ENCODE measurements around the gene ASL.
"Not testable (repeated sequence)": the region's sequence is repeated elsewhere in the genome, so short reads cannot be mapped to it uniquely, and the experiment has no call there.

The ASL gene

GRCh38 chr7:66119245-66119850 is 43.7 kb downstream of the ASL start:
- no peak for ATAC-seq

GRCh38 chr7:66123175-66123528 is 47.5 kb downstream of the ASL start:
- no peak for ATAC-seq

DNA sequence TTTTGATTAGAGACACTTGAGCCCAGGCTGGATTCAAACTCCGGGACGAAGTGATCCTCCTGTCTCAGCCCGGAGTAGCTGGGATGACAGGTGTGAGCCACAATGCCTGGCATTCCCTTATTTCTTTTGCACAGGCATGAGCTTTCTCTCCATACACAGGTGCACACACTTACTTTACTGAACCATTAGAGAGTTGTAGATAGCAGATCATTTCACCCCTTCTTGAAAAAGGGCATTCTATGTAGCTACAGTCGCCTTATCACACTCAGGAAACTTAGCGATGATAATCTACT is 48.9 kb downstream of the ASL start:
- ATAC-seq: not testable (repeated sequence)

DNA sequence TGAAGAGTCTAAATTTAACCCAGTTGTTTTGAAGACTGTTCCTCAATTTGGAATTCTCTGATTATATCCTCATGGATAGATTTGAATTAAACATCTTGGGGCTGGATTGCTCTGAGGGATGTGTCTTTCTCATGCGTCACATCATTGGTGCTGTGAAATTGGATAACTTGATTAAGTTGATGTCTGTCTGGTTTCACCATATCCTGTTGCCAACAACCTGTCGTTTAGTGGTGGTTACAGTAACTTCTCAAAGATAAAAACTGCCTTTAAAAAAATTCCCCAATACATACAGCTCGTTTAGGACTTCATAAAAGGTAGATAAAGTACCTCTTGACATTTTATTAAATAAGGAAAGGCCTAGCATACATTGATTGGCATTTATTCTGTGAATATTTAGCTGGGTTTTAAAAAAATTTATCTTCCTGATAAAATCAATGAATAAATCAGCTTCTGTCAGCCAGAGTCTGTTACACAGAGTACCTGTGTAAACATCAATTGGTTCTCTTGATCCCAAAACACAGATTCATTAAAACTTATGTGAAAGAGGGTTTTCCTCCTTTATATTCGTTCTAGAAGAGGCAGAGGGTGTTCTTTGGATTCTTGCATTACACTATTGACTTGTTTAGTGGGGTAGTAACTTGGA is 49.6 kb downstream of the ASL start:
- no peak for ATAC-seq

DNA sequence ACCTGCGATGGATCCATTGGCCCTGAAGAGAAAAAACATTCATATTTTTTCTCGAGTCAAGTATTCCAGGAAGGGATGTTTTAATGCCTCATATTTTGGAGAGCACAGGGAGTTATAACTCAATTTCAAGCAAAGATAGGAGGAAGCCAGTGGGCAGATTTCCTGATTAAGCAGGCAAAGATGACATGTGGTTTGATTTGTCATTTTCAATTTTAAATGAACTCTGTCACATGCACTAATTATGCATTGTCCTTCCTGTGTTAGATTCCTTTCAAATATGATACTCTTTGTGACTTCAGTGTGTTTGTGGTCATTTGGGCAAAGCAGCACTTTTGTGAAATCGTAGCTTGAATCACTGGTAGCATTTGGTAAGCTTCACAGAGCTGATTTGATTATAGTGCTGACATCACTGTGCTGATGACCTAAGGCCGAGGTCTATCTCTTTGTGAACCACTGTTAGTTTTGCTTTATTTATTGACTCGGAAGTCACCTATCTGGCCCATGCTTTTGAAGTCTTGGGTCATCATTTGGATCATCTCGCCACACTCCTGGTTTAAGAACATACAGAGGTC is 50.2 kb downstream of the ASL start:
- peak; percentile 46 to 75 for ATAC-seq

- not testable (repeated sequence) for ATAC-seq
Measured at GRCh38 chr7:66127172-66127571, 51.6 kb downstream of the ASL start.

DNA sequence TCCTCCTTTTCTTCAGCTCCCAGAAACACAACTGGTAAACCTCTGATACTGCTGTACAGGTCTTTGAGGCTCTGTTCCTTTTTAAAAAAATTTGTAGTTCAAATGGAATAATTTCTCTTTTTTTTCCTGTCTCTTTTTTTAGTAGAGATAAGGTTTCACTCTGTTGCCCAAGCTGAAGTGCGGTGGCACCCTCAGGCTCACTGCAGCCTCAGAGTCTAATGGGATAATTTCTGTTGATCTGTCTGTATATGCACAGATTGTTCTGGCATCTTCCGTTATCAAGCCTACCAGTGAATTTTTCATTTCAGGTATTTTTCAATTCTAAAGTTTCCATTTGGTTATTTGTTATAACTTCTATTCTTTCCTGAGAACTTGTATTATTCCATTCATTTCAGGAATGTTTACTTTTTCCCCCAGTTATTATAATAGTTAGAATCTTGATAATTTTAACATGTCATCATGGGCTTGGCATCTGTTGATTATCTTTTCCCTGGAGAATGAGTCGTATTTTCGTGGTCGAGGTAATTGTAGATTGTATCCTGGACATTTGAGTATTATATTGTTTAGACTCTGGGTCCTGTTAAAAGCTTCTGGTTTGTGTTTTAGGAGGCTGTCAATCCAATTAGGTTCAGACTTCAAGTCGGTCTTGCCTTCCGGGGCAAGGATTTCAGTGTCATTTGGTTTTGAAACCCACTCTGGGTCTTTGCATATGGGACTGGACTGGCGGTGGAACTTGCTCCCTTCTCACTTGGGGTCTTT is 63.6 kb downstream of the ASL start:
- ATAC-seq: no peak

DNA sequence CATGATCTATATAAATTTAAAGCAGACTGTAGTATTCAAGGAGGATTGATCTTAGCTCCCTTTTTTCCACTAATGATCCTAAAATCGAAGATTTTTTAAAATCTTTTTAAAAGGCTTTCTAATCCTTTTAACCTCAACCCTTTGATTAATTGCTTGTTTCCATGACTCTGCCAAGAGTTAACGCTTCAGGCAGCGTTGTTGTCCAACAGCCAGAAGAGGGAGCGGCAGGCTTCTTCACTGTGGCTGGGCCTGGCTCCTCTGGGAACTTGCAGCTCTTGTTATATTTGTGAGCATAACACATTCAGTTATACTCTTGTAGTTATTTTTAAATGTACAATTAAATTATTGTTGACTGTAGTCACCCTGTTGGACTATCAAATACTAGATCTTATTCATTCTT is 65.3 kb downstream of the ASL start:
- no peak for ATAC-seq

DNA sequence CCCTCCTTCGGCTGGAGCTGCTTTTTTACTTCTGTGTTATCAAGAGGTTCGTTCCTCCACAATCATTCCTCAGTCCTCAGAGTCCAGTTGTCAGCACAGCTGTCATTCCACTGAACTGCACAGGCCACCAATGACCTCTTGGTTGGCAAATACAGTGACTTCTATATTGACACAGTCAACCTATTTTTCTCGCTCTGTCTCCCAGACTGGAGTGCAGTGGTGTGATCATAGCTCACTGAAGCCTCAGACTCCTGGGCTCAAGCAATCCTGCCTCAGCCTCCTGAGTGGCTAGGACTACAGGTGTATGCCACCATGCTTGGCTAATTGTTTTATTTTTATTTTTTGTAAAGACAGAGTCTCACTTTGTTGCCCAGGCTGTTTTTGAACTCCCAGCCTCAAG is 66.7 kb downstream of the ASL start:
- ATAC-seq: no peak

DNA sequence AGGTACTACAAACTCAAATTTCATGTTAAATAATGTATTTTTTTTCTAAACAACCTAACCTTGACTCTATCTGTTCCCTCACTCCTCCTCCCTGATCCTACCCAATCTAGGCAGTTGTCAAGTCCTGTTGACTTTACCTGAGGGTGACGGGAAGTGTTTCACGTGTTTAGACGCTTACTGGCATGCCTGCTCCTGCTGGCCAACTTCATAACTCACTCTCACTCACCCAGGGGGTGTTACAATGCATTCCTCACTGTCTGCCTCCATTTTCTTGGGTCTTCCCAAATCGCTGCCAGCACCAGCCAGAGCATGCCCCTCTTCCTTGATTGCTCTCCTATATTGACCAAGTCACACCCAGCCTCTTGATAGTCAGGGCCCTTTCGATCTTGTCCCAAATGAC is 67.4 kb downstream of the ASL start:
- ATAC-seq: no peak
